HG03039 (cell line): ENCODE results near the gene ANKRD62.
"Not testable (repeated sequence)": the region's sequence is repeated elsewhere in the genome, so short reads cannot be mapped to it uniquely, and the experiment has no call there.

Source experiments
- ATAC-seq: cut with Tn5 transposase; IDR thresholded peaks from one replicate; pipeline ENCODE4 v1.9.1; 2021; ENCODE audit warnings: mild to moderate bottlenecking, moderate library complexity; ENCODE audit not compliant: unreplicated experiment

ANKRD62 gene

GRCh38 chr18:12092398-12093229 is 1.0 kb upstream of the ANKRD62 start:
- no peak for ATAC-seq

GRCh38 chr18:12098374-12098773 is 4.7 kb downstream of the ANKRD62 start:
- ATAC-seq: no peak

GRCh38 chr18:12099160-12099559 is 5.5 kb downstream of the ANKRD62 start:
- ATAC-seq: no peak

GRCh38 chr18:12101266-12101665 is 7.6 kb downstream of the ANKRD62 start:
- no peak for ATAC-seq

GRCh38 chr18:12102136-12102842 is 8.6 kb downstream of the ANKRD62 start:
- ATAC-seq: no peak

GRCh38 chr18:12106471-12106870 is 12.8 kb downstream of the ANKRD62 start:
- no peak for ATAC-seq

GRCh38 chr18:12109836-12110235 is 16.2 kb downstream of the ANKRD62 start:
- ATAC-seq: no peak

- ATAC-seq: no peak
Observed at GRCh38 chr18:12113999-12114646, 20.5 kb downstream of the ANKRD62 start.

GRCh38 chr18:12119358-12119757 is 25.7 kb downstream of the ANKRD62 start:
- ATAC-seq: no peak

- no peak for ATAC-seq
Observed at GRCh38 chr18:12121175-12122042, 27.8 kb downstream of the ANKRD62 start.

- not testable (repeated sequence) for ATAC-seq
Observed at GRCh38 chr18:12122043-12122389, 28.4 kb downstream of the ANKRD62 start.

GRCh38 chr18:12127647-12128046 is 34.0 kb downstream of the ANKRD62 start:
- ATAC-seq: not testable (repeated sequence)

GRCh38 chr18:12138831-12139230 is 45.2 kb downstream of the ANKRD62 start:
- ATAC-seq: not testable (repeated sequence)

- ATAC-seq: not testable (repeated sequence)
Observed at GRCh38 chr18:12140866-12141265, 47.2 kb downstream of the ANKRD62 start.

GRCh38 chr18:12141778-12142177 is 48.1 kb downstream of the ANKRD62 start:
- ATAC-seq: not testable (repeated sequence)

- ATAC-seq: not testable (repeated sequence)
Observed at GRCh38 chr18:12149431-12149830, 55.8 kb downstream of the ANKRD62 start.

GRCh38 chr18:12154361-12154760 is 60.7 kb downstream of the ANKRD62 start:
- ATAC-seq: no peak

GRCh38 chr18:12155996-12156395 is 62.4 kb downstream of the ANKRD62 start:
- ATAC-seq: no peak

GRCh38 chr18:12159446-12159845 is 65.8 kb downstream of the ANKRD62 start:
- no peak for ATAC-seq

GRCh38 chr18:12162786-12163185 is 69.1 kb downstream of the ANKRD62 start:
- no peak for ATAC-seq
